GM23248 (cell line): ENCODE data around the gene WASHC4. TPM values are rescaled to one million over a fixed set of nuclear protein-coding genes. Genes with fewer than 3 reads are reported as not detected.
"Not testable (repeated sequence)": the region's sequence is repeated elsewhere in the genome, so short reads cannot be mapped to it uniquely, and the experiment has no call there.

Source experiments
- DNase-seq: peaks from one replicate; pipeline ENCODE4 v3.0.0-alpha.2; 2015
- H2AFZ ChIP-seq: fragments of 200-600 bp; sonication (generic); 2 replicates; pipeline ENCODE4 v1.6.1; 2016; ENCODE audit warnings: antibody characterized with exemption
- H3F3A ChIP-seq: fragments of 200-600 bp; sonication (generic); 2 replicates; pipeline ENCODE4 v1.6.1; 2016; ENCODE audit warnings: mild to moderate bottlenecking, antibody characterized with exemption, mixed run types; ENCODE audit not compliant: insufficient read depth
- H3K27ac ChIP-seq: fragments of 200-600 bp; sonication (generic); 2 replicates; pipeline ENCODE4 v1.5.1; 2016; ENCODE audit warnings: mild to moderate bottlenecking
- H3K27me3 ChIP-seq: fragments of 200-600 bp; sonication (generic); replicated peaks from 2 replicates; pipeline ENCODE4 v1.6.1; 2016; ENCODE audit warnings: mild to moderate bottlenecking; ENCODE audit not compliant: insufficient read depth
- H3K36me3 ChIP-seq: fragments of 200-600 bp; sonication (generic); 2 replicates; pipeline ENCODE4 v1.6.1; 2016; ENCODE audit warnings: low read depth, mild to moderate bottlenecking
- H3K4me1 ChIP-seq: fragments of 200-600 bp; sonication (generic); 2 replicates; pipeline ENCODE4 v1.6.1; 2016; ENCODE audit warnings: mild to moderate bottlenecking; ENCODE audit not compliant: insufficient read depth
- H3K4me2 ChIP-seq: fragments of 200-600 bp; sonication (generic); one replicate; pipeline ENCODE4 v1.6.1; 2016; ENCODE audit warnings: mild to moderate bottlenecking; ENCODE audit not compliant: unreplicated experiment
- H3K4me3 ChIP-seq: fragments of 200-600 bp; sonication (generic); 2 replicates; pipeline ENCODE4 v1.5.1; 2016; ENCODE audit warnings: mild to moderate bottlenecking
- H3K79me2 ChIP-seq: fragments of 200-600 bp; sonication (generic); 2 replicates; pipeline ENCODE4 v1.6.1; 2016; ENCODE audit warnings: mild to moderate bottlenecking; ENCODE audit not compliant: insufficient read depth
- H3K9ac ChIP-seq: fragments of 200-600 bp; sonication (generic); 2 replicates; pipeline ENCODE4 v1.6.1; 2016; ENCODE audit warnings: mild to moderate bottlenecking
- H3K9me2 ChIP-seq: fragments of 200-600 bp; sonication (generic); 2 replicates; pipeline ENCODE4 v1.6.1; 2016; ENCODE audit warnings: mixed run types, mild to moderate bottlenecking, moderate library complexity; ENCODE audit not compliant: insufficient read depth
- H3K9me3 ChIP-seq: fragments of 200-600 bp; sonication (generic); one replicate; pipeline ENCODE4 v1.6.1; 2017; ENCODE audit warnings: low read depth
- H4K20me1 ChIP-seq: fragments of 200-600 bp; sonication (generic); 2 replicates; pipeline ENCODE4 v1.6.0; 2016; ENCODE audit not compliant: insufficient read depth
- EZH2 ChIP-seq: fragments of 200-600 bp; sonication (generic); IDR thresholded peaks from 2 replicates; pipeline ENCODE4 v1.6.1; 2018; ENCODE audit warnings: antibody characterized with exemption, mild to moderate bottlenecking; ENCODE audit not compliant: insufficient read depth, poor library complexity, severe bottlenecking
- EZH2phosphoT487 ChIP-seq: fragments of 200-600 bp; sonication (generic); IDR thresholded peaks from 2 replicates; pipeline ENCODE4 v1.6.1; 2018; ENCODE audit warnings: antibody characterized with exemption, moderate library complexity, mild to moderate bottlenecking, low read depth; ENCODE audit not compliant: insufficient read depth
- WGBS, 2 experiments: methylation state at CpG; one replicate each; pipeline ENCODE4 v1.1.6; 2015 to 2017; ENCODE audit warnings: low lambda C conversion rate in 2 of 2, low coverage in 1 of 2; ENCODE audit errors: missing lambda C conversion rate in 2 of 2; 5-methylcytosine and 5-hydroxymethylcytosine counted together
- in situ Hi-C: fragments of 300-500 bp; cut with MboI; formaldehyde crosslinking; loops from 2 replicates; pipeline ENCODE4 v1.15.0; 2020
- polyA plus RNA-seq: library from polyadenylated mRNA; unstranded; fragments of >200 nt; fragmentation: Nextera tagmentation; extraction: Ambion mirVana; gene quantifications from 2 replicates; pipeline ENCODE4 v1.2.1, GENCODE V29; 2016
- total RNA-seq: library from RNA; depleted of rRNA; stranded (reverse); fragments of >200 nt; shearing (Covaris generic); gene quantifications from 2 replicates; pipeline ENCODE4 v1.2.3, GENCODE V29; 2014

Gene WASHC4
- total and polyA plus RNA-seq, 2 experiments from 2014 or later, result 53.5 to 63.4 TPM

- Histone ChIP-seq H3K4me2 (no peak overlapping the region), H3K9me2 (no peaks in the 10 kb centered on the region), H3K27me3 (no peaks in the 10 kb centered on the region), H3F3A (no peaks in the 10 kb centered on the region; the same call in 1 of the 2 replicates), H4K20me1 (no peaks in the 10 kb centered on the region), H3K4me3 (no peak overlapping the region), H3K36me3 (no peaks in the 10 kb centered on the region), H3K4me1 (no peaks in the 10 kb centered on the region), H3K27ac (no peak overlapping the region), H3K79me2 (no peaks in the 10 kb centered on the region), H2AFZ (no peak overlapping the region), H3K9ac (no peak overlapping the region), H3K9me3 (no peaks in the 10 kb centered on the region)
- no peak for TF ChIP-seq EZH2
- TF ChIP-seq EZH2phosphoT487, result no peak
- in situ Hi-C loops, result no loop called here
- DNase-seq, result no peak
- WGBS, 2 experiments, result 97 to 98% methylated on average over 3 of the region's 3 CpGs
Observed at GRCh38 chr12:105089817-105090216, 17.7 kb upstream of the WASHC4 start.

DNA sequence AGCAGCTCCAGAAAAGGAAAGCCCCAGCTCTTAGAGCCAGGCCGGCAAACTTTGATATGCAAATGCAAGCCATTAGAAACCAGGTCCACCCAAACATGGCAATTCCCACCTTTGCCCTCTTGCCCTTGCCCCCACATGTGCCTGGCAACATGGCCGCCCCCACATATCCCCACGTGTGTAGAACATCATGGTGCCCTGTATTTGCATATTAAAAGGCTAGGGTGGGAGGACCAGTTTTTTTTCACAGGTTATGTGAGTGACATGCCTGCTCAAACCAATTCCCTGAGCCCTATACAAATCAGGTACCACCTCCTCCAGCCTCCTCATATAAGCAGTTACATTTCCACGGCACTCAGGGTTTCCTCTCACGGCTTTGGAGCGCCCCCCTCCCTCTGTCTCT is 17.2 kb upstream of the WASHC4 start:
- H3K27me3 ChIP-seq, result no peaks in the 10 kb centered on the region
- H3K36me3 ChIP-seq, result no peaks in the 10 kb centered on the region
- no peaks in the 10 kb centered on the region; the same call in 1 of the 2 replicates for H3F3A ChIP-seq
- no peak for DNase-seq
- TF ChIP-seq EZH2 (no peak), EZH2phosphoT487 (no peak)
- in situ Hi-C loops, result no loop called here
- H3K4me3 ChIP-seq, result no peak overlapping the region
- no peaks in the 10 kb centered on the region for H3K79me2 ChIP-seq
- 72 to 73% methylated on average over 6 of the region's 6 CpGs for WGBS, 2 experiments
- H3K9ac ChIP-seq, result no peak overlapping the region
- no peaks in the 10 kb centered on the region for H4K20me1 ChIP-seq
- no peaks in the 10 kb centered on the region for H3K4me1 ChIP-seq
- H3K27ac ChIP-seq, result no peak overlapping the region
- H2AFZ ChIP-seq, result no peak overlapping the region
- no peak overlapping the region for H3K4me2 ChIP-seq
- H3K9me3 ChIP-seq, result no peaks in the 10 kb centered on the region
- H3K9me2 ChIP-seq, result no peaks in the 10 kb centered on the region

DNA sequence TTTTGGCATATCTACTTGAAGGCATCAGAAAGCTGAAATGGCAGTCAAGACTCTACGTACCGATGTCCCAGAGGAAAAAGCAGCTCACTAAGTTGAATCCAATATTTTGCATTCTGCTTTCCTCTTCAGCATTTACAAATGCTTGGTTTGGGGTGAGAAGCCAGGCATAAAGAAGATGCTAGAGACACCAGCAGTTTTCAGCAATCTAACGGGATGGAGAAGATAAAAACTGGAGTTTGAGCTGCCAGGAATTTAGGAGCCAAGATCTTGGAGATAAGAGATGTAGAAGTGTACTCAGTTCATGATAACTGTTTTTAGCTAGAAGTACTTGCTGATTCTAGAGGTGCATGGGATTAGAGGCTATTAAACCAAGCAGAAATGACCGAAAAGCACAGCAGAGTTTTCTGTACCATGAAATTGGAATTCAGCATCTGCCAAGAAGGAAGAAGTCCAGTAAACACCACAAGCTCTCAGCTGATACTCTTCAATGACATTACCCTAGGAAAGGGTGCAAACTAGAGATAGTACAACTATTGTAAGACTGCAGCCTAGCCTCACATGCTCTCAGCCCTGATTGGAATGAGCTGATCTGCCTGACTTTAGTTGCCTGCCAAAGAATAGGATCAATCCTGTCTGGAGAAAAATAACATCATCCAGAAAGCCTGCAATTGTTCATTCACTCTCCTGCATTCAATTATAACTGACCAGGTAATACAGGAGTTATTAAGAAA is 15.9 kb upstream of the WASHC4 start:
- H3K27me3 ChIP-seq, result no peaks in the 10 kb centered on the region
- no peaks in the 10 kb centered on the region for H3K36me3 ChIP-seq
- H3K4me1 ChIP-seq, result no peaks in the 10 kb centered on the region
- no peak for DNase-seq
- in situ Hi-C loops, result no loop called here
- no peaks in the 10 kb centered on the region for H4K20me1 ChIP-seq
- no peaks in the 10 kb centered on the region for H3K9me3 ChIP-seq
- H3K27ac ChIP-seq, result no peak overlapping the region
- no peak overlapping the region for H3K9ac ChIP-seq
- no peaks in the 10 kb centered on the region for H3K79me2 ChIP-seq
- no peaks in the 10 kb centered on the region for H3K9me2 ChIP-seq
- 65 to 71% methylated on average over 4 of the region's 4 CpGs for WGBS, 2 experiments
- no peaks in the 10 kb centered on the region for H3F3A ChIP-seq
- TF ChIP-seq EZH2phosphoT487 (no peak), EZH2 (no peak)
- H2AFZ ChIP-seq, result no peak overlapping the region
- no peak overlapping the region for H3K4me2 ChIP-seq
- H3K4me3 ChIP-seq, result no peak overlapping the region

DNA sequence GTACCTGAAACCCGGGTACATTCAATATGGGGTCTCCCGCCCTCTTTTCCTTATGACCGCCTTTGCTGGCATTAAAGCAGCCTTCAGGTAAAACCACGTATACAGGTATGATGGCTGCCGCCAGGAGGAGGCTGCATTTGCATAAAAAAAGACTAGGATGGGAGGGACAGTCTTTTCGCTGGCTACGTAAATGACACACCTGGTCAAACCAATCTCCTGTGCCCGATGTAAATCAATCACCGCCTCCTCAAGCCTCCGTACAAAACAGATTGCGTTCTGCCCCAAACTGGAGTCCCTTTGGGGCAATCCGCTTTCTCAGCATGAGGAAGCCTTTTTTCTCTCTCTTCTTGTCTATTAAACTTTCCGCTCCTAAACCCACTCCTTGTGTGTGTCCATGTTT is 15.2 kb upstream of the WASHC4 start:
- H2AFZ ChIP-seq, result no peak overlapping the region
- H3K4me3 ChIP-seq, result no peak overlapping the region
- TF ChIP-seq EZH2phosphoT487, result no peak
- TF ChIP-seq EZH2, result no peak
- H3K36me3 ChIP-seq, result no peaks in the 10 kb centered on the region
- no peaks in the 10 kb centered on the region for H3K9me2 ChIP-seq
- no peak overlapping the region for H3K9ac ChIP-seq
- in situ Hi-C loops, result no loop called here
- no peaks in the 10 kb centered on the region for H3K4me1 ChIP-seq
- H3K4me2 ChIP-seq, result no peak overlapping the region
- H3F3A ChIP-seq, result no peaks in the 10 kb centered on the region
- H3K27me3 ChIP-seq, result no peaks in the 10 kb centered on the region
- 48 to 55% methylated on average over 13 of the region's 13 CpGs for WGBS, 2 experiments
- no peaks in the 10 kb centered on the region for H3K9me3 ChIP-seq
- H3K27ac ChIP-seq, result no peak overlapping the region
- no peak for DNase-seq
- no peaks in the 10 kb centered on the region for H3K79me2 ChIP-seq
- no peaks in the 10 kb centered on the region for H4K20me1 ChIP-seq

DNA sequence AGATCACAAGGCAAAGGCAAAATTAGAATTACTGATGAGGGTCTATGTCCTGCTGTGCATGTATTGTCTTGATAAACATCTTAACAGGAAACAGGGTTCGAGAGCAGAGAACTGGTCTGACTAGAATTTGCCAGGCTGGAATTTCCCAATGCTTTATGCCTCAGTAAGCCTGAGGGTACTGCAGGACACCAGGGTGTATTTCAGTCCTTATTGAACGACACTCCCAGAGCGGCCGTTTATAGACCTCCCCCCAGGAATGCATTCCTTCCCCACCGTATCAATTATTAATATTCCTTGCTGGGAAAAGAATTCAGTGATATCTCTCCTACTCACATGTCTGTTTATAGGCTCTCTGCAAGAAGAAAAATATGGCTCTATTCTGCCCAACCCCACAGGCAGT is 12.2 kb upstream of the WASHC4 start:
- 80 to 82% methylated on average over 5 of the region's 5 CpGs for WGBS, 2 experiments
- H3K4me3 ChIP-seq, in situ Hi-C loops: not testable (repeated sequence)

More for the DNA sequence above, 12.2 kb upstream of the WASHC4 start:
- not testable (repeated sequence) for H3K36me3 ChIP-seq, H3K27ac ChIP-seq, H3K79me2 ChIP-seq, H3F3A ChIP-seq, H3K9ac ChIP-seq, H3K4me1 ChIP-seq, H2AFZ ChIP-seq, H3K9me3 ChIP-seq, DNase-seq, H4K20me1 ChIP-seq, H3K27me3 ChIP-seq, H3K9me2 ChIP-seq, H3K4me2 ChIP-seq
